ACC112 (cell line): ENCODE data around the gene NUP210L.
"Not testable (repeated sequence)": the region's sequence is repeated elsewhere in the genome, so short reads cannot be mapped to it uniquely, and the experiment has no call there.

Source experiments
- H2AFZ ChIP-seq: fragments of 200-600 bp; sonication (generic); one replicate; pipeline ENCODE4 v1.6.0; 2017; ENCODE audit warnings: antibody characterized with exemption, low read length; ENCODE audit not compliant: unreplicated experiment
- H3K27ac ChIP-seq: fragments of 200-600 bp; sonication (generic); 2 replicates; pipeline ENCODE4 v1.5.1; 2014; ENCODE audit warnings: low read depth, mild to moderate bottlenecking, antibody characterized with exemption, low read length, moderate library complexity
- H3K27me3 ChIP-seq: fragments of 200-600 bp; sonication (generic); 2 replicates; pipeline ENCODE4 v1.6.1; 2014; ENCODE audit warnings: mild to moderate bottlenecking, antibody characterized with exemption, low read length, moderate library complexity, mixed read lengths; ENCODE audit not compliant: insufficient read depth
- H3K36me3 ChIP-seq: fragments of 200-600 bp; sonication (generic); 2 replicates; pipeline ENCODE4 v1.6.1; 2016; ENCODE audit warnings: mild to moderate bottlenecking, antibody characterized with exemption, low read length, moderate library complexity, mixed read lengths; ENCODE audit not compliant: insufficient read depth
- H3K4me1 ChIP-seq: fragments of 200-600 bp; sonication (generic); one replicate; pipeline ENCODE4 v1.6.1; 2016; ENCODE audit warnings: low read length, mixed read lengths; ENCODE audit not compliant: insufficient read depth, unreplicated experiment, control insufficient read depth
- H3K4me3 ChIP-seq: fragments of 200-600 bp; sonication (generic); 2 replicates; pipeline ENCODE4 v1.5.1; 2014; ENCODE audit warnings: mild to moderate bottlenecking, low read depth, low read length
- H3K79me2 ChIP-seq: fragments of 200-600 bp; sonication (generic); one replicate; pipeline ENCODE4 v1.6.0; 2016; ENCODE audit warnings: low read length; ENCODE audit not compliant: control insufficient read depth, unreplicated experiment, insufficient read depth

Gene NUP210L

GRCh38 chr1:154167461-154167860 is 12.6 kb upstream of the NUP210L start:
- H2AFZ ChIP-seq: no peak overlapping the region
- peaks cover 79% of the 10 kb centered on the region for H3K36me3 ChIP-seq
- no peak overlapping the region for H3K27ac ChIP-seq
- peaks cover 6% of the 10 kb centered on the region for H3K4me1 ChIP-seq
- H3K4me3 ChIP-seq: no peak overlapping the region
- H3K79me2 ChIP-seq: peaks cover 62% of the 10 kb centered on the region
- no peaks in the 10 kb centered on the region for H3K27me3 ChIP-seq

GRCh38 chr1:154166207-154166606 is 11.3 kb upstream of the NUP210L start:
- Histone ChIP-seq H3K27ac (no peak overlapping the region), H3K79me2 (peaks cover 52% of the 10 kb centered on the region), H3K4me1 (peaks cover 6% of the 10 kb centered on the region), H3K27me3 (no peaks in the 10 kb centered on the region), H3K4me3 (no peak overlapping the region), H3K36me3 (peaks cover 74% of the 10 kb centered on the region), H2AFZ (no peak overlapping the region)

GRCh38 chr1:154159554-154159953 is 4.7 kb upstream of the NUP210L start:
- H3K79me2 ChIP-seq: peaks cover 23% of the 10 kb centered on the region

DNA sequence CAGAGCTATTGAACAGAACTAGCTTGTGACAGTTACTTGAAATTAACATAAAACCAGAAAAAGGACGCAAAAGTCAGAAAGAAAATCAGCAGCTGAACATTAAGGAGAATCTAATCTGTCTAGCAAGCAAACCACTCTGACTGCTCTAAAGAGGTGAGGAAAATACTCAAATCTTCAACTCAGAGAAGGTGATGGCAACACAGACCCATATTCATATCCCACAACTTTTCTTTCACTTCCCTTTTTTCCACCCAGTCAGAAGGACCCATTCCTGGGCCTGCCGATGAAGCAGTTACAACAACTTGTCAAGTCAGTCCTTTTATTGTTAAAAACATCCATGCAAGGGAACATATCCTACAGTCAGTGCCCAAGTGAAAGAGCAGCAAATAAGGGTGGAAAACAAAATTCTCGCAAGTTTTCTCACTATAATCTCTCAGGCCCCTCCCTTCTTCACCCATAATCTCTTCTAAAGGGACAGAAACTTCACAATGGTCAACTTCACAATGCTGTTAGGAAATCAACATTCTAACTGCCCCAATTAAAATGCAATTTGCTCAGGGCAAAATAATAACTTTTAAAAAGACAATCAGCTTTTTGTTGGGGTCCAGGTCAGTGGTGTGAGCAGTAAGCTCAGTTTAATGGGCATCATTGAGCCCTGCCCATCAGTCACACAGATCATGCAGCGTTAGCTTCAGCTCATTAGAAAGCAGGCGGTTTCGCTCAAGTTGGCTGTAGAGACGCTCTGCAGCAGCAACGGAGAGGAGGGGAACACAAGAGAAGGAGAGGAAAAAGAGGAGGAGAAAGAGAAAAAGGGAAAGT is 3.6 kb upstream of the NUP210L start:
- H3K36me3 ChIP-seq: peaks cover 46% of the 10 kb centered on the region
- H3K4me1 ChIP-seq: peaks cover 14% of the 10 kb centered on the region
- no peak overlapping the region for H2AFZ ChIP-seq
- no peaks in the 10 kb centered on the region for H3K27me3 ChIP-seq
- no peak overlapping the region for H3K4me3 ChIP-seq
- peak overlapping the region; percentile 23; the same call in 1 of the 2 replicates for H3K27ac ChIP-seq
- peaks cover 15% of the 10 kb centered on the region for H3K79me2 ChIP-seq

More at GRCh38 chr1:154159554-154159953, 4.7 kb upstream of the NUP210L start:
- H3K27me3 ChIP-seq: no peaks in the 10 kb centered on the region
- peaks cover 14% of the 10 kb centered on the region for H3K4me1 ChIP-seq
- peaks cover 52% of the 10 kb centered on the region for H3K36me3 ChIP-seq
- H3K4me3 ChIP-seq: no peak overlapping the region
- H2AFZ ChIP-seq: no peak overlapping the region
- H3K27ac ChIP-seq: no peak overlapping the region

GRCh38 chr1:154157520-154158306 is 2.8 kb upstream of the NUP210L start:
- peaks cover 14% of the 10 kb centered on the region for H3K4me1 ChIP-seq
- H3K27me3 ChIP-seq: no peaks in the 10 kb centered on the region
- peaks cover 41% of the 10 kb centered on the region for H3K36me3 ChIP-seq
- H2AFZ ChIP-seq: no peak overlapping the region
- H3K79me2 ChIP-seq: peaks cover 15% of the 10 kb centered on the region
- H3K27ac ChIP-seq: peak overlapping the region; percentile 23; the same call in 1 of the 2 replicates
- no peak overlapping the region for H3K4me3 ChIP-seq

GRCh38 chr1:154155251-154155650 is 378 bp upstream of the NUP210L start:
- H3K4me1 ChIP-seq: peaks cover 13% of the 10 kb centered on the region
- peaks cover 24% of the 10 kb centered on the region for H3K36me3 ChIP-seq
- no peak overlapping the region for H2AFZ ChIP-seq
- H3K27ac ChIP-seq: no peak overlapping the region
- no peak overlapping the region for H3K4me3 ChIP-seq
- no peaks in the 10 kb centered on the region for H3K27me3 ChIP-seq
- H3K79me2 ChIP-seq: peaks cover 5% of the 10 kb centered on the region

DNA sequence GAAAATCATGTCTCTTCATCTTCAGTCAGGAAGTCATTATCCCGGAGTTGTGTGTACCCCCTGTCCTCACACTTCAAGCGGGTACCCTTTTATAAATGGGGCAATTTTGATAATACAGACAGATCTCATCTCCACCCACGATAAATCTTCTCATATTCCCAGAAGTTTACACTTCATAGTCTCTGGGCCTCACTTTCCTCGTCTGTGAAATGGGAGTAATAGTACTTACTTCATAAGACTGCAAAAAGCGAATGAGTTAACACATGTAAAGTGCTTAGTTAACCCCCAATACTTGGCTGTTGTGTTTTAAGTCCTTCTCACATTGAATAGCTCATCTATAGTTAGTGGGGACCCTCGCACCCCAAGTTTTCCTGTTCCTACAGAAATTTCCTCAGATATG is 820 bp downstream of the NUP210L start:
- peaks cover 3% of the 10 kb centered on the region for H3K79me2 ChIP-seq
- peaks cover 21% of the 10 kb centered on the region for H3K36me3 ChIP-seq
- H2AFZ ChIP-seq: no peak overlapping the region
- peaks cover 12% of the 10 kb centered on the region for H3K4me1 ChIP-seq
- no peak overlapping the region for H3K27ac ChIP-seq
- no peak overlapping the region for H3K4me3 ChIP-seq
- no peaks in the 10 kb centered on the region for H3K27me3 ChIP-seq

GRCh38 chr1:154151311-154151710 is 3.6 kb downstream of the NUP210L start:
- Histone ChIP-seq H3K36me3 (peaks cover 12% of the 10 kb centered on the region; the same call in 1 of the 2 replicates), H3K27me3 (no peaks in the 10 kb centered on the region), H3K27ac (no peak overlapping the region), H2AFZ (no peak overlapping the region), H3K4me3 (no peak overlapping the region), H3K79me2 (no peaks in the 10 kb centered on the region), H3K4me1 (peaks cover 6% of the 10 kb centered on the region)

DNA sequence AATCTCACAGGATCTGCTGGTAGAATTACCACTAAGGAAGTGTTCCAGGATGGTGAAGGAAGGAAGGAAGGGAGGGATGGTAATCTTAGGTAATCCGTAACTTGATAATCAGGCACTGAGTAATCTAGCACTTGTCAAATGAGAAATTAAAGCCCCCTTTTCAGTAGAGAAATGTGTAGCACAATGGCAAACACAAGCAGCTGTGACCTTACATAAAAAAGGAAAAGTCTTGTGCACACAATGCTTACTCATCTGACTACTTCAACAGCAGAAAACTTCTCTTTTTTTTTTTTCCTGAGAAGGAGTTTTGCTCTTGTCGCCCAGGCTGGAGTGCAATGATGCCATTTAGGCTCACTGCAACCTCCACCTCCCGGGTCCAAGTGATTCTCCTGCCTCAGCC is 6.1 kb downstream of the NUP210L start:
- Histone ChIP-seq H3K27me3 (no peaks in the 10 kb centered on the region), H2AFZ (no peak overlapping the region), H3K27ac (no peak overlapping the region), H3K4me1 (peaks cover 6% of the 10 kb centered on the region), H3K79me2 (no peaks in the 10 kb centered on the region), H3K4me3 (no peak overlapping the region), H3K36me3 (no peaks in the 10 kb centered on the region)

DNA sequence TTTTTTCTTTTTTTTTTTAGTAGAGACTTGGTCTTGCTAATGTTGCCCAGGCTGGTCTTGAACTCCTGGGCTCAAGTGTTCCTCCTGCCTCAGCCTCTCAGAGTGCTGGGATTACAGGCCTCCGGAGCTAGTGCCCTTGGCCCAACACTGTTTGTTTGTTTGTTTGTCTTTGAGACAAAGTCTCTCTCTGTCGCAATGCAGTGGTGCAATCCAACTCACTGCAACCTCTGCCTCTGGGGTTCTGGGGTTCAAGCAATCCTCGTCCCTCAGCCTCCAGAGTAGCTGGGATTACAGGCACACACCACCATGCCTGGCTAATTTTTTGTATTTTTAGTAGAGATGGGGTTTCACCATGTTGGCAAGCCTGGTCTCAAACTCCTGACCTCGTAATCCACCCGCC is 7.4 kb downstream of the NUP210L start:
- H3K27ac ChIP-seq, H3K4me3 ChIP-seq, H3K79me2 ChIP-seq, H3K36me3 ChIP-seq, H2AFZ ChIP-seq, H3K27me3 ChIP-seq, H3K4me1 ChIP-seq: not testable (repeated sequence)
